ENCODE measurements around the gene NLRP6. TPM values are rescaled to one million over a fixed set of nuclear protein-coding genes. Genes with fewer than 3 reads are reported as not detected.

The NLRP6 gene
- polyA plus RNA-seq, 2 of the 4 experiments (the other 2 are of a cell fraction): 0.03 TPM; not detected in 1

DNA sequence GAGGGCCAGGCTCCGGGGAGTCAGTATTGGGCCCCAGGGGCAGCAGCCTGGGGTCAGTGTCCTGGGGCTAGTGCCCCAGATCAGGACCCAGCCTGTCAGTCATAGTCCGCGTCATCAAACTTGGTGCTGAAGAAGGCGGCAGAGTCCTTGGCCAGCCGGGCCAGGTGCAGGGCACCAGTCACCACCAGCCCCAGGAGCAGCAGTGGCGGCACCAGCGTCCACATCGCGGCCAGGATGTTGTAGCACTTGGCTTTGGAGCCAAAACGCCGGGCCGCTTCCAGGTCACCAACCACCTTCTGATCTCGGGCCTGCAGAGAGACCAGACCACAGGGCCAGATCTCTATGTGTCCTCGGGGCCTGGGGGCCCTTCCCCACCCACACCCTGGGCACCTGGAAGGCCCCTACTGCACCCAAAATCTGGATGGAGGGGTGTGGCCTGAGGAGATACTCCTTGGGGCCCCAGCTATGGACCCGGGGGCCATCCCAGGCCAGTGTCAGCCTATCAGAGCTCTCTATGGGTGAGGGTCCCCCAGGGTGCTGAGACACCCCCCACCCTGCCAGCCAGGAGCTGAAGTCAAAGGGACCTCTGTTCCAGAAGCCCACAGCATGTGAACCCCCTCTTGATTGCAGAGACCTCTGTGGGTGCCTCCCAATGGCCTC is 20.3 kb downstream of the NLRP6 start:
- POLR2A ChIA-PET: no interaction called here
- H3K4me2 ChIP-seq: no peak overlapping the region
- no peaks in the 10 kb centered on the region for H3K4me1 ChIP-seq
- no peak overlapping the region for H3K4me3 ChIP-seq
- TF ChIP-seq NR3C1 (IDR thresholded peaks at IDR 0.05) (no peak), HOXB13 (CRISPR knock-in tag; IDR thresholded peaks at IDR 0.05; ENCODE audit: low read depth) (no peak), ZNF302 (CRISPR knock-in tag; IDR thresholded peaks at IDR 0.05) (no peak), NFE2L2 (conservative IDR thresholded peaks at IDR 0.05; ENCODE audit: low read length) (no peak), HOXB5 (CRISPR knock-in tag; IDR thresholded peaks at IDR 0.05) (no peak), ZC3H11A (IDR thresholded peaks at IDR 0.05) (no peak), RFX5 (IDR thresholded peaks at IDR 0.05) (no peak), BCL3 (IDR thresholded peaks at IDR 0.05) (no peak), MYC (IDR thresholded peaks at IDR 0.05; ENCODE audit: borderline replicate concordance, low read length) (no peak), HMGXB4 (CRISPR knock-in tag; IDR thresholded peaks at IDR 0.05; ENCODE audit: borderline replicate concordance) (no peak), CBX2 (IDR thresholded peaks at IDR 0.05; ENCODE audit: borderline replicate concordance, low read depth) (no peak), FOSL2 (IDR thresholded peaks at IDR 0.05) (no peak), FOSL2 (CRISPR knock-in tag; IDR thresholded peaks at IDR 0.05) (no peak), RNF2 (IDR thresholded peaks at IDR 0.05; ENCODE audit: borderline replicate concordance, low read depth) (no peak), MAFK (IDR thresholded peaks at IDR 0.05; ENCODE audit: partially characterized antibody) (no peak), CHD4 (IDR thresholded peaks at IDR 0.05; ENCODE audit: borderline replicate concordance) (no peak), ZSCAN20 (CRISPR knock-in tag; IDR thresholded peaks at IDR 0.05) (no peak), CTCF (IDR thresholded peaks at IDR 0.05) (no peak)
- CTCF ChIA-PET: interaction anchor here (1.3 kb wide), 1 partner anchor 11 kb away, joined by 4 read pairs; no protein-coding TSS in a partner anchor
- no peak; a peak in 1 of 6 replicates for ATAC-seq
- no peak for DNase-seq (ENCODE audit: low read depth in 1 of 2, low spot score in 1 of 2)
- no peak for FAIRE-seq
- peak overlapping the region in 1 of 2 experiments; percentile 21; a peak in 2 of 6 replicates for H3K27ac ChIP-seq
- H3K9me3 ChIP-seq: no peaks in the 10 kb centered on the region
- WGBS (ENCODE audit: missing lambda C conversion rate): 83% methylated on average over 2 of the region's 15 CpGs

DNA sequence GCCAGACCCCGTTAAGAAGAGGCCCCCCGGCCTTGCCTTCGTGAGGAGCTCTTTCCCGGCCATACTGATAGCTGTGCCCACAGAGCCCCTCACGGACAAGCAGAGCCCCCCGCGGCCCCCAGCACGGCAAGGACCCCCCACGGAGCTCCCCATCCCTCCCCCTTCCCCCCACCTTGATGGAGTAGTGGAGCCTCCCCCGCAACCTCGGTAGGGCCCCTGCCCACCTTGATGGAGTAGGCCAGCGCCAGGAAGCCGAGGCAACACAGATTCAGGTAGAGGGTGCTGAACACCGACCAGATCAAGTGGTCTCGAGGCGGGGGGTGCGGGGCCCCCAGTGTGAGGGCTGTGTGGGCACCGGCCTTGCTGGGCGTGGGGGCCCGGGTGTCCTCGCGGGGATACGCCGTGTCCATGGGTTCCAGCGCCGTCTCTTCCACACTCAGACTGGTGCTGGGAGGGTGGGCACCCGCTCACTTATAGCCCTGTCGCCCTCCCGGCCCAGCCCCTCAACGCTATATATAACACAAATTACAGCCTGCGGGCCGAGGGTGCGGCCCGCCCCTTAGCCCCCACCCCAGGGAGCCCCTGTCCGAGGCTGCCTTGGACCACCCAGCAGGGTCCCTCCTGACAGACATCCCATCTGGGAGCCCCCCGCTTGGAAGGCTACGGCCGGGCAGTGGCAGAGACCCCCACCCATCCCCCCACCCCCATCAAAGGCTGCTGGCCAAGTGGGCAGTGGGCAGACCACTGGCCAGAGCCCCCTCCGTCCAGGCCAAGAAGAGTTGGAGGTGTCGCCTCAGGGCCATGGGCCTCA is 21.1 kb downstream of the NLRP6 start, which contains the start of gene IFITM5:
Gene IFITM5, minus strand, starts transcription at position 446 of the 811 bp plus-strand sequence. Its CDS starts 36 bp downstream, at position 410.
- H3K4me1 ChIP-seq: no peaks in the 10 kb centered on the region
- no peak for DNase-seq (ENCODE audit: low read depth in 1 of 2, low spot score in 1 of 2)
- H3K4me3 ChIP-seq: no peak within 1 kb of the TSS
- no peaks in the 10 kb centered on the region for H3K9me3 ChIP-seq
- WGBS (ENCODE audit: missing lambda C conversion rate): 59% methylated on average over 10 of the region's 40 CpGs
- no peak within 1 kb of the TSS for H3K4me2 ChIP-seq
- ATAC-seq: no peak
- POLR2A ChIA-PET: no interaction called here
- H3K27ac ChIP-seq: peak within 1 kb of the TSS in 1 of 2 experiments; percentile 19; a peak in 1 of 6 replicates
- no peak for FAIRE-seq
- CTCF ChIA-PET: interaction anchor here (0.6 to 3.2 kb wide), 5 partner anchors 11 to 248 kb away, joined by 3 to 16 read pairs (median 4); no protein-coding TSS in a partner anchor
- no peak for TF ChIP-seq FOXS1 (CRISPR knock-in tag; IDR thresholded peaks at IDR 0.05)
- no peak for TF ChIP-seq ZNF302 (CRISPR knock-in tag; IDR thresholded peaks at IDR 0.05)
- TF ChIP-seq EP300 (IDR thresholded peaks at IDR 0.05): no peak
- TF ChIP-seq HEYL (CRISPR knock-in tag; IDR thresholded peaks at IDR 0.05): no peak
- TF ChIP-seq POLR2AphosphoS2 (conservative IDR thresholded peaks at IDR 0.05; ENCODE audit: low read length): no peak
- TF ChIP-seq ZC3H11A (IDR thresholded peaks at IDR 0.05): no peak
- TF ChIP-seq NR3C1 (IDR thresholded peaks at IDR 0.05): no peak
- no peak for TF ChIP-seq HOXB13 (CRISPR knock-in tag; IDR thresholded peaks at IDR 0.05; ENCODE audit: low read depth)
- no peak for TF ChIP-seq JUNB (IDR thresholded peaks at IDR 0.05)
- TF ChIP-seq HOXB5 (CRISPR knock-in tag; IDR thresholded peaks at IDR 0.05): no peak
- TF ChIP-seq HOXA7 (CRISPR knock-in tag; IDR thresholded peaks at IDR 0.05): no peak
- TF ChIP-seq CBX8 (IDR thresholded peaks at IDR 0.05): no peak
- TF ChIP-seq, protein P1, sequence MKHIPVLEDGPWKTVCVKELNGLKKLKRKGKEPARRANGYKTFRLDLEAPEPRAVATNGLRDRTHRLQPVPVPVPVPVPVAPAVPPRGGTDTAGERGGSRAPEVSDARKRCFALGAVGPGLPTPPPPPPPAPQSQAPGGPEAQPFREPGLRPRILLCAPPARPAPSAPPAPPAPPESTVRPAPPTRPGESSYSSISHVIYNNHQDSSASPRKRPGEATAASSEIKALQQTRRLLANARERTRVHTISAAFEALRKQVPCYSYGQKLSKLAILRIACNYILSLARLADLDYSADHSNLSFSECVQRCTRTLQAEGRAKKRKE (CRISPR knock-in tag; IDR thresholded peaks at IDR 0.05; ENCODE audit: low read depth): no peak
- TF ChIP-seq ESRRA (IDR thresholded peaks at IDR 0.05; ENCODE audit: borderline replicate concordance, low read length): no peak

All from A549 (cell line).